GM04503 (cell line): ENCODE results near the gene HESX1.
A peak's percentile ranks its signal among the peaks of the same experiment; 100 is the strongest.

ENCODE experiments used
- DNase-seq: peaks from one replicate; pipeline ENCODE4 v3.0.0-alpha.2; 2012; ENCODE audit warnings: low read depth

Gene HESX1

GRCh38 chr3:57199895-57200297 is at the start of gene HESX1:
Gene HESX1, minus strand, starts transcription at chr3:57199978. Its CDS starts 60 bp downstream, at chr3:57199918.
- no peak for DNase-seq

- DNase-seq = no peak
These were observed 45.2 kb upstream of the HESX1 start for GRCh38 chr3:57244946-57245345.

GRCh38 chr3:57234613-57235575 is 35.1 kb upstream of the HESX1 start:
- DNase-seq = no peak

GRCh38 chr3:57233799-57234198 is 34.0 kb upstream of the HESX1 start:
- no peak for DNase-seq

- no peak for DNase-seq
These were observed 30.2 kb upstream of the HESX1 start for GRCh38 chr3:57230006-57230405.

GRCh38 chr3:57227930-57228751 is 28.4 kb upstream of the HESX1 start:
- no peak for DNase-seq

- DNase-seq = peak; percentile 45
These were observed 27.6 kb upstream of the HESX1 start, which contains the start of gene APPL1 for GRCh38 chr3:57227204-57227929. Gene APPL1, plus strand, starts transcription at chr3:57227729. Its CDS starts 155 bp downstream, at chr3:57227884.

- no peak for DNase-seq
These were observed 26.4 kb upstream of the HESX1 start for GRCh38 chr3:57226176-57226575.

GRCh38 chr3:57224856-57225255 is 25.1 kb upstream of the HESX1 start:
- no peak for DNase-seq

- DNase-seq = no peak
These were observed 22.1 kb upstream of the HESX1 start for GRCh38 chr3:57221883-57222282.

GRCh38 chr3:57206423-57206822 is 6.6 kb upstream of the HESX1 start:
- DNase-seq = no peak

- no peak for DNase-seq
These were observed 5.1 kb downstream of the HESX1 start for GRCh38 chr3:57194641-57195040.

GRCh38 chr3:57192028-57192427 is 7.8 kb downstream of the HESX1 start:
- DNase-seq = no peak

GRCh38 chr3:57184526-57184925 is 15.3 kb downstream of the HESX1 start:
- no peak for DNase-seq

- DNase-seq = no peak
These were observed 20.0 kb downstream of the HESX1 start for GRCh38 chr3:57179580-57180410.

GRCh38 chr3:57176045-57176444 is 23.7 kb downstream of the HESX1 start:
- DNase-seq = no peak

GRCh38 chr3:57173687-57174086 is 26.1 kb downstream of the HESX1 start:
- DNase-seq = no peak

- no peak for DNase-seq
These were observed 28.8 kb downstream of the HESX1 start for GRCh38 chr3:57170946-57171345.

GRCh38 chr3:57169872-57170623 is 29.7 kb downstream of the HESX1 start:
- no peak for DNase-seq

- no peak for DNase-seq
These were observed 30.7 kb downstream of the HESX1 start for GRCh38 chr3:57169108-57169507.
